SK-N-MC (cell line): ENCODE measurements around the gene RBM19.

ENCODE experiments used
- EZH2 ChIP-seq: fragments of 200-600 bp; sonication (generic); IDR thresholded peaks from one replicate; pipeline ENCODE4 v1.6.1; 2017; ENCODE audit warnings: antibody characterized with exemption
- POLR2AphosphoS5 ChIP-seq: IDR thresholded peaks from 2 replicates; pipeline ENCODE4 v1.6.1; 2012; ENCODE audit warnings: mild to moderate bottlenecking, low read depth, low read length, borderline replicate concordance

DNA sequence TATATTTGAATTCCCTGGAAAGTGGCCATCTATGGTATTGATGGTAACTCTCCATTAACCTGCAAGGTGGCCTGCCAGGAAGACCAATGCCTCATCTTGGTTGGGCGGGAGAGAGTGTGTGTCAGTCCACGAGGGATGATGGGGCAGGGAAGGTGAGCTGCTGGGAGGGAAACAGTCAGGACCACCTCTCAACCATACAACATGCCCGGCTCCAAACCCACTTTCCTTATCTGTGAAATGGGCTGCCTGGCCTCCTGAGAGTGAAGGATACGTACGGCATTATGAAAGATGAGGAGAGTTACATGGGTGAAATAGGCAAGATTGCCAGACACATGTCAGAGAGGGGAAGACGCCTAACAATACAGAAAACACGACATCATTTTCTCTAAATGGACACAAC is 70.9 kb downstream of the RBM19 start:
- TF ChIP-seq POLR2AphosphoS5 (no peak), EZH2 (no peak)
